ENCODE measurements around the gene FAM136A. TPM values are rescaled to one million over a fixed set of nuclear protein-coding genes. Genes with fewer than 3 reads are reported as not detected.

FAM136A gene
- total and polyA plus RNA-seq, 2 of the 13 experiments (the other 11 are each of a cell fraction or from before 2014, with no cell fraction given) = 77.8 to 126 TPM

GRCh38 chr2:70248181-70248847 lies 53.6 kb downstream of the FAM136A start, which contains the start of gene TIA1 (continued):
- TF ChIP-seq ZBTB10 (CRISPR knock-in tag; IDR thresholded peaks at IDR 0.05; ENCODE audit: borderline replicate concordance) = no peak
- TF ChIP-seq ZNF317 (CRISPR knock-in tag; IDR thresholded peaks at IDR 0.05) = peak; percentile 85
- TF ChIP-seq ZNF607 (CRISPR knock-in tag; IDR thresholded peaks at IDR 0.05; ENCODE audit: borderline replicate concordance) = no peak
- TF ChIP-seq ZNF670 (CRISPR knock-in tag; IDR thresholded peaks at IDR 0.05; ENCODE audit: borderline replicate concordance) = peak; percentile 29; the same call in 1 of the 2 replicates
- no peak for TF ChIP-seq KDM1A (CRISPR knock-in tag; IDR thresholded peaks at IDR 0.05)
- TF ChIP-seq TBL1XR1 (IDR thresholded peaks at IDR 0.05; ENCODE audit: borderline replicate concordance, low read length, partially characterized antibody) = peak; percentile 62
- 0 out of 2 replicates have a peak, but pooled peaks have one; percentile 47 for TF ChIP-seq ZNF335 (CRISPR knock-in tag; IDR thresholded peaks at IDR 0.05)
- TF ChIP-seq ZMYM4 (CRISPR knock-in tag; IDR thresholded peaks at IDR 0.05) = peak; percentile 73
- TF ChIP-seq MAX (IDR thresholded peaks at IDR 0.05) = peak; percentile 70
- TF ChIP-seq ZBTB42 (CRISPR knock-in tag; IDR thresholded peaks at IDR 0.05) = no peak; the same call in 1 of the 2 replicates
- TF ChIP-seq ZNF274 (CRISPR knock-in tag; IDR thresholded peaks at IDR 0.05) = peak; percentile 86; the same call in 1 of the 2 replicates
- no peak for TF ChIP-seq ZNF234 (CRISPR knock-in tag; conservative IDR thresholded peaks at IDR 0.05)
- no peak for TF ChIP-seq ETS1 (CRISPR knock-in tag; IDR thresholded peaks at IDR 0.05)
- no peak for TF ChIP-seq NONO (IDR thresholded peaks at IDR 0.05)
- TF ChIP-seq NONO (CRISPR knock-in tag; conservative IDR thresholded peaks at IDR 0.05) = peak; percentile 83
- TF ChIP-seq PRDM10 (CRISPR knock-in tag; IDR thresholded peaks at IDR 0.05; ENCODE audit: low read depth) = no peak
- peak; percentile 89; the same call in 1 of the 2 replicates for TF ChIP-seq HES4 (CRISPR knock-in tag; IDR thresholded peaks at IDR 0.05; ENCODE audit: borderline replicate concordance)
- TF ChIP-seq RXRB (CRISPR knock-in tag; IDR thresholded peaks at IDR 0.05; ENCODE audit: borderline replicate concordance) = 0 out of 2 replicates have a peak, but pooled peaks have one; percentile 4
- no peak; the same call in 1 of the 2 replicates for TF ChIP-seq MEIS1 (CRISPR knock-in tag; IDR thresholded peaks at IDR 0.05; ENCODE audit: borderline replicate concordance)
- TF ChIP-seq THAP11 (CRISPR knock-in tag; IDR thresholded peaks at IDR 0.05) = peak; percentile 59; the same call in 1 of the 2 replicates

Measured in HepG2 (cell line).